HepG2 (cell line): Measurements from ENCODE around the gene DEFB124. TPM values are rescaled to one million over a fixed set of nuclear protein-coding genes. Genes with fewer than 3 reads are reported as not detected.

Experiments
- CHD2 ChIP-seq: IDR thresholded peaks from 2 replicates; pipeline ENCODE4 v1.6.1; 2011; ENCODE audit warnings: low read depth, low read length, improper control_type of control experiment
- DMAP1 ChIP-seq: IDR thresholded peaks from 2 replicates; pipeline ENCODE4 v1.6.1; 2016
- ESRRA ChIP-seq: sonication (generic); formaldehyde crosslinking; IDR thresholded peaks from 2 replicates; pipeline ENCODE4 v1.5.1; 2020; ENCODE audit warnings: mild to moderate bottlenecking, low read depth, missing genetic modification reagents
- HDAC2 ChIP-seq: sonication (generic); formaldehyde crosslinking; IDR thresholded peaks from 2 replicates; pipeline ENCODE4 v1.4.0; 2020; ENCODE audit warnings: missing genetic modification reagents
- MIER3 ChIP-seq: IDR thresholded peaks from 2 replicates; pipeline ENCODE4 v1.6.1; 2016; ENCODE audit warnings: missing compliant biosample characterization, borderline replicate concordance
- NFATC3 ChIP-seq: sonication (generic); formaldehyde crosslinking; IDR thresholded peaks from 2 replicates; pipeline ENCODE4 v1.5.1; 2020; ENCODE audit warnings: mild to moderate bottlenecking, missing genetic modification reagents
- NFE2 ChIP-seq: sonication (generic); formaldehyde crosslinking; IDR thresholded peaks from 2 replicates; pipeline ENCODE4 v1.4.0; 2020; ENCODE audit warnings: missing genetic modification reagents
- YEATS4 ChIP-seq: sonication (generic); formaldehyde crosslinking; IDR thresholded peaks from 2 replicates; pipeline ENCODE4 v1.4.0; 2020; ENCODE audit warnings: missing genetic modification reagents, borderline replicate concordance
- polyA plus RNA-seq, 8 experiments: library from polyadenylated mRNA; depleted of rRNA in 3 of 8; stranded (reverse) in 7 of 8; unstranded in 1 of 8; fragments of >200 nt; fragmentation: Illumina TruSeq in 4 of 8; extraction: Trizol in 4 of 8; gene quantifications; 2 replicates each; pipeline versions ENCODE4 v1.2.1 to v1.2.3, GENCODE V29; 2011 to 2016; ENCODE audit warnings: low read depth in 4 of 8, missing spikeins in 1 of 8, mixed read lengths in 1 of 8; ENCODE audit not compliant: insufficient read depth in 1 of 8
- total RNA-seq, 5 experiments: library from RNA; depleted of rRNA; stranded (reverse); fragments of >200 nt; fragmentation: Illumina TruSeq; extraction: Trizol; gene quantifications; 2 replicates each; pipeline ENCODE4 v1.2.3, GENCODE V29; 2016; ENCODE audit warnings: low read depth in 1 of 5
- TF ChIP-seq, protein P1 (sequence below): fragments of 450-650 bp; IDR thresholded peaks from 2 replicates; pipeline ENCODE4 v1.6.1; 2017; ENCODE audit warnings: mild to moderate bottlenecking
- TF ChIP-seq, protein P2 (sequence below): sonication (generic); formaldehyde crosslinking; IDR thresholded peaks from 2 replicates; pipeline ENCODE4 v1.5.0; 2020; ENCODE audit warnings: mild to moderate bottlenecking, missing genetic modification reagents
- TF ChIP-seq, protein P3 (sequence below): sonication (generic); formaldehyde crosslinking; IDR thresholded peaks from 2 replicates; pipeline ENCODE4 v1.4.0; 2020; ENCODE audit warnings: mild to moderate bottlenecking, missing genetic modification reagents, borderline replicate concordance
- TF ChIP-seq, protein P4 (sequence below): sonication (generic); formaldehyde crosslinking; conservative IDR thresholded peaks from 2 replicates; pipeline ENCODE4 v1.8.0; 2022; ENCODE audit warnings: low read depth, missing genetic modification reagents

The DEFB124 gene
- total and polyA plus RNA-seq, 2 of the 13 experiments (the other 11 are each of a cell fraction or from before 2014, with no cell fraction given) = not detected

DNA sequence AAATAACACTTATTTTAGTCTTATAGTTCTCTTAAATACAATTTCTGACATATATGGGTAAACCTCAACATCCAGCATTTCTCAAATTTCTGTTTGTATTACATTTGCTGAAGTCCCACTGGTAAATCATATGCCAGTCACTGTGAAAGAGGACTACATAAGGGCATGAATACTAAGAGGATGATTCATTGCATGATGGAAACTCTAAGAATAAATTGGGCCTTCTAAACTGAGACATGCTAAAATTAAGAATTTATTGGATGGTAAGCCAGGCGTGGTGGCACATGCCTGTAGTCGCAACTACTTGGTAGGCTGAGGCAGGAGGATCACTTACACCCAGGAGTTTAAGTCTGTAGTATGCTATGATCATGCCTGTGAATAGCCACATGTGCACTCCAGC is 22.4 kb downstream of the DEFB124 start (continued):
- TF ChIP-seq, protein P1, sequence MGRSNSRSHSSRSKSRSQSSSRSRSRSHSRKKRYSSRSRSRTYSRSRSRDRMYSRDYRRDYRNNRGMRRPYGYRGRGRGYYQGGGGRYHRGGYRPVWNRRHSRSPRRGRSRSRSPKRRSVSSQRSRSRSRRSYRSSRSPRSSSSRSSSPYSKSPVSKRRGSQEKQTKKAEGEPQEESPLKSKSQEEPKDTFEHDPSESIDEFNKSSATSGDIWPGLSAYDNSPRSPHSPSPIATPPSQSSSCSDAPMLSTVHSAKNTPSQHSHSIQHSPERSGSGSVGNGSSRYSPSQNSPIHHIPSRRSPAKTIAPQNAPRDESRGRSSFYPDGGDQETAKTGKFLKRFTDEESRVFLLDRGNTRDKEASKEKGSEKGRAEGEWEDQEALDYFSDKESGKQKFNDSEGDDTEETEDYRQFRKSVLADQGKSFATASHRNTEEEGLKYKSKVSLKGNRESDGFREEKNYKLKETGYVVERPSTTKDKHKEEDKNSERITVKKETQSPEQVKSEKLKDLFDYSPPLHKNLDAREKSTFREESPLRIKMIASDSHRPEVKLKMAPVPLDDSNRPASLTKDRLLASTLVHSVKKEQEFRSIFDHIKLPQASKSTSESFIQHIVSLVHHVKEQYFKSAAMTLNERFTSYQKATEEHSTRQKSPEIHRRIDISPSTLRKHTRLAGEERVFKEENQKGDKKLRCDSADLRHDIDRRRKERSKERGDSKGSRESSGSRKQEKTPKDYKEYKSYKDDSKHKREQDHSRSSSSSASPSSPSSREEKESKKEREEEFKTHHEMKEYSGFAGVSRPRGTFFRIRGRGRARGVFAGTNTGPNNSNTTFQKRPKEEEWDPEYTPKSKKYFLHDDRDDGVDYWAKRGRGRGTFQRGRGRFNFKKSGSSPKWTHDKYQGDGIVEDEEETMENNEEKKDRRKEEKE = no peak
- no peak for TF ChIP-seq MIER3 (CRISPR knock-in tag)
- TF ChIP-seq, protein P2, sequence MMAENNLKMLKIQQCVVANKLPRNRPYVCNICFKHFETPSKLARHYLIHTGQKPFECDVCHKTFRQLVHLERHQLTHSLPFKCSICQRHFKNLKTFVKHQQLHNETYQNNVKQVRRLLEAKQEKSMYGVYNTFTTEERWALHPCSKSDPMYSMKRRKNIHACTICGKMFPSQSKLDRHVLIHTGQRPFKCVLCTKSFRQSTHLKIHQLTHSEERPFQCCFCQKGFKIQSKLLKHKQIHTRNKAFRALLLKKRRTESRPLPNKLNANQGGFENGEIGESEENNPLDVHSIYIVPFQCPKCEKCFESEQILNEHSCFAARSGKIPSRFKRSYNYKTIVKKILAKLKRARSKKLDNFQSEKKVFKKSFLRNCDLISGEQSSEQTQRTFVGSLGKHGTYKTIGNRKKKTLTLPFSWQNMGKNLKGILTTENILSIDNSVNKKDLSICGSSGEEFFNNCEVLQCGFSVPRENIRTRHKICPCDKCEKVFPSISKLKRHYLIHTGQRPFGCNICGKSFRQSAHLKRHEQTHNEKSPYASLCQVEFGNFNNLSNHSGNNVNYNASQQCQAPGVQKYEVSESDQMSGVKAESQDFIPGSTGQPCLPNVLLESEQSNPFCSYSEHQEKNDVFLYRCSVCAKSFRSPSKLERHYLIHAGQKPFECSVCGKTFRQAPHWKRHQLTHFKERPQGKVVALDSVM (CRISPR knock-in tag) = no peak
- TF ChIP-seq ESRRA (CRISPR knock-in tag) = no peak
- TF ChIP-seq YEATS4 (CRISPR knock-in tag) = no peak
- no peak for TF ChIP-seq NFE2 (CRISPR knock-in tag)
- TF ChIP-seq CHD2 = no peak
- TF ChIP-seq, protein P3, sequence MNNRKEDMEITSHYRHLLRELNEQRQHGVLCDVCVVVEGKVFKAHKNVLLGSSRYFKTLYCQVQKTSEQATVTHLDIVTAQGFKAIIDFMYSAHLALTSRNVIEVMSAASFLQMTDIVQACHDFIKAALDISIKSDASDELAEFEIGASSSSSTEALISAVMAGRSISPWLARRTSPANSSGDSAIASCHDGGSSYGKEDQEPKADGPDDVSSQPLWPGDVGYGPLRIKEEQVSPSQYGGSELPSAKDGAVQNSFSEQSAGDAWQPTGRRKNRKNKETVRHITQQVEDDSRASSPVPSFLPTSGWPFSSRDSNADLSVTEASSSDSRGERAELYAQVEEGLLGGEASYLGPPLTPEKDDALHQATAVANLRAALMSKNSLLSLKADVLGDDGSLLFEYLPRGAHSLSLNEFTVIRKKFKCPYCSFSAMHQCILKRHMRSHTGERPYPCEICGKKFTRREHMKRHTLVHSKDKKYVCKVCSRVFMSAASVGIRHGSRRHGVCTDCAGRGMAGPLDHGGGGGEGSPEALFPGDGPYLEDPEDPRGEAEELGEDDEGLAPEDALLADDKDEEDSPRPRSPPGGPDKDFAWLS (CRISPR knock-in tag) = no peak
- TF ChIP-seq HDAC2 (CRISPR knock-in tag) = no peak
- no peak for TF ChIP-seq NFATC3 (CRISPR knock-in tag)
- TF ChIP-seq DMAP1 (CRISPR knock-in tag) = no peak
- TF ChIP-seq, protein P4, sequence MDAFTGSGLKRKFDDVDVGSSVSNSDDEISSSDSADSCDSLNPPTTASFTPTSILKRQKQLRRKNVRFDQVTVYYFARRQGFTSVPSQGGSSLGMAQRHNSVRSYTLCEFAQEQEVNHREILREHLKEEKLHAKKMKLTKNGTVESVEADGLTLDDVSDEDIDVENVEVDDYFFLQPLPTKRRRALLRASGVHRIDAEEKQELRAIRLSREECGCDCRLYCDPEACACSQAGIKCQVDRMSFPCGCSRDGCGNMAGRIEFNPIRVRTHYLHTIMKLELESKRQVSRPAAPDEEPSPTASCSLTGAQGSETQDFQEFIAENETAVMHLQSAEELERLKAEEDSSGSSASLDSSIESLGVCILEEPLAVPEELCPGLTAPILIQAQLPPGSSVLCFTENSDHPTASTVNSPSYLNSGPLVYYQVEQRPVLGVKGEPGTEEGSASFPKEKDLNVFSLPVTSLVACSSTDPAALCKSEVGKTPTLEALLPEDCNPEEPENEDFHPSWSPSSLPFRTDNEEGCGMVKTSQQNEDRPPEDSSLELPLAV = no peak
